Naive thymus-derived CD4-positive, alpha-beta T cell (primary cell): ENCODE results near the gene CDH23. TPM values are rescaled to one million over a fixed set of nuclear protein-coding genes. Genes with fewer than 3 reads are reported as not detected.

Source experiments
- ATAC-seq: fragments of 150-1000 bp; cut with Tn5 transposase; 2 replicates; pipeline ENCODE4 v1.10.0; 2021; ENCODE audit warnings: mild to moderate bottlenecking, moderate library complexity
- CTCF ChIA-PET: fragments of 350-600 bp; sonication (Branson Sonifier 250); formaldehyde crosslinking; loops from one replicate; lab custom pipeline; 2021; ENCODE audit warnings: antibody characterized with exemption; lab: Charles Lee
- POLR2A ChIA-PET: fragments of 350-600 bp; sonication (Branson Sonifier 250); formaldehyde crosslinking; loops from one replicate; lab custom pipeline; 2021; ENCODE audit warnings: antibody characterized with exemption, inconsistent platforms; lab: Charles Lee
- DNase-seq, 9 donors: peaks; one replicate each; pipeline versions ENCODE4 v3.0.0 to v3.0.0-alpha.2; 2020 to 2022; ENCODE audit warnings: mixed read lengths in 1 of 9
- H3K27ac ChIP-seq: one replicate; pipeline ENCODE4 v1.7.0; 2013; ENCODE audit warnings: mild to moderate bottlenecking, low read depth, low read length, moderate library complexity
- H3K27me3 ChIP-seq, 2 donors: one replicate each; pipeline ENCODE4 v1.7.0; 2013; ENCODE audit warnings: low read length in 2 of 2, mild to moderate bottlenecking in 2 of 2, moderate library complexity in 2 of 2; ENCODE audit not compliant: control insufficient read depth in 2 of 2, insufficient read depth in 2 of 2
- H3K36me3 ChIP-seq, 3 experiments: 1 replicate in 2 of 3; 2 replicates in 1 of 3; pipeline ENCODE4 v1.7.0; 2013; ENCODE audit warnings: low read length in 3 of 3, mild to moderate bottlenecking in 3 of 3, moderate library complexity in 1 of 3; ENCODE audit not compliant: insufficient read depth in 3 of 3, control insufficient read depth in 2 of 3
- H3K4me1 ChIP-seq, 2 donors: one replicate each; pipeline ENCODE4 v1.7.0; 2013; ENCODE audit warnings: low read length in 2 of 2, mild to moderate bottlenecking in 2 of 2, moderate library complexity in 1 of 2; ENCODE audit not compliant: control insufficient read depth in 2 of 2, insufficient read depth in 2 of 2
- H3K4me3 ChIP-seq: 2 replicates; pipeline ENCODE4 v1.7.0; 2013; ENCODE audit warnings: mild to moderate bottlenecking, low read length
- H3K9me3 ChIP-seq, 3 experiments: 1 replicate in 2 of 3; 2 replicates in 1 of 3; pipeline ENCODE4 v1.7.0; 2013; ENCODE audit warnings: low read length in 3 of 3; ENCODE audit not compliant: control insufficient read depth in 2 of 3
- H3K27ac Mint-ChIP-seq, 9 donors: one replicate each; pipeline ENCODE4 v1.8.0; 2020 to 2022; ENCODE audit warnings: mixed read lengths in 9 of 9, mild to moderate bottlenecking in 8 of 9, moderate library complexity in 5 of 9, inconsistent platforms in 2 of 9
- H3K27me3 Mint-ChIP-seq, 5 donors: one replicate each; pipeline ENCODE4 v1.8.0; 2021 to 2022; ENCODE audit warnings: mixed read lengths in 5 of 5, mild to moderate bottlenecking in 1 of 5
- H3K36me3 Mint-ChIP-seq, 5 donors: one replicate each; pipeline ENCODE4 v1.8.0; 2020 to 2022; ENCODE audit warnings: mixed read lengths in 5 of 5, mild to moderate bottlenecking in 3 of 5, inconsistent platforms in 1 of 5
- H3K4me1 Mint-ChIP-seq, 7 donors: one replicate each; pipeline ENCODE4 v1.8.0; 2020 to 2022; ENCODE audit warnings: mixed read lengths in 7 of 7, mild to moderate bottlenecking in 3 of 7, inconsistent platforms in 1 of 7
- H3K4me3 Mint-ChIP-seq, 10 donors: one replicate each; pipeline ENCODE4 v1.8.0; 2020 to 2022; ENCODE audit warnings: mild to moderate bottlenecking in 10 of 10, mixed read lengths in 10 of 10, moderate library complexity in 6 of 10, inconsistent platforms in 2 of 10
- H3K9me3 Mint-ChIP-seq, 11 donors: one replicate each; pipeline ENCODE4 v1.8.0; 2020 to 2022; ENCODE audit warnings: mixed read lengths in 11 of 11, mild to moderate bottlenecking in 4 of 11, inconsistent platforms in 1 of 11, moderate library complexity in 1 of 11
- intact Hi-C, 2 donors: fragments of 100-400 bp; cut with micrococcal nuclease; formaldehyde crosslinking; loops; one replicate each; pipeline ENCODE4 v1.15.1; 2023
- polyA plus RNA-seq, 2 donors: library from polyadenylated mRNA; unstranded; fragments of 300-500 nt; fragmentation: Illumina TruSeq; gene quantifications; one replicate each; pipeline ENCODE4 v1.2.3, GENCODE V29; 2021
- total RNA-seq, 6 experiments: library from RNA in 5 of 6; stranded (reverse) in 5 of 6; gene quantifications; 1 replicate in 5 of 6; 2 replicates in 1 of 6; pipeline ENCODE4 v1.2.3 and lab custom pipeline; 2021 to 2026

The CDH23 gene
- total and polyA plus RNA-seq, 7 experiments from 2014 or later = 1.1 to 18.3 (median 7.9) TPM

DNA sequence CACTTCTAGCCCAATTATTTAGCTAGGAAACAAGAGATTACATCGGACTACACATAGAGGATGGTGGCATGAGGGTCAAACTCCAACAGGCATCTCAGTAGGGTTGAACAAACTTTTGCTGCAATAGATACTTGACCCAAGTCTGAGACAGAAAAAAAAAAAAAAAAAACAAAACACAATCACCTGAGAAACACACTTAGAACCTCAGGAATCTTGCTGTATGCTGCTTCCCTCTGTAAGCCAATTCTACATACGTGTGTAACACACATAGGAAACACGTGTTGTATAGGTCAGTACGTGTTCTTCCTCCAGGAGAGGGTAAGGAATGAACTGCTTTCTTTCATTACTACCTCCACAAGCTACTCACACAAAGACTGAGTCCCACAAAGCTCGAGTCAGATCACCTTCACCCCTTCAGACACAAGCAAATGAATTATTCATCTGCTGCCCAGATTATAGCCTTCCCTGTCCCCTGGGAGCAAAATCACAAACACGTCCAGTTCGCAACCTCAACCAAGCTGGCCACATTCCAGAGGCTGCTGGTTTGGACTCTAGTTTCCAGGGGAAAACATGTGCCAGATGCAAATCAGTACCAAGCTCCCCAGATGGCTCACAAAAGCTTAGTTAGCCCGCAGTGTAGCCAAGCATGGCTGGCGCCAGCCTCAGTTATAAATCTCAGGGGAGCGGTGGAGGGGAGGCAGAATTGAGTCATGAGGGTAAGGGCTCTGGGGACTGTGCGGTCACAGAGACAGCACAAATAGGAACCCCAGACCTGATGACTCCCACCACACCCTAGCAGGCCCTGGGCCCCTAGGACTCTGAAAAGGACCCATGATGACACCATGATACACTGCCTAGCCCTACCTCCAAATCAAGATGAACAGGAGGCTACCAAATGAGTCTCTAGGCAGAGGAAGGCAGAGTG is 439.2 kb downstream of the CDH23 start:
- CTCF ChIA-PET = interaction anchor here (0.5 to 0.6 kb wide), 2 partner anchors 1208 to 1417 kb away, joined by 4 to 5 read pairs; no protein-coding TSS in a partner anchor
- DNase-seq (no peak), ATAC-seq (peak; percentile 70)

DNA sequence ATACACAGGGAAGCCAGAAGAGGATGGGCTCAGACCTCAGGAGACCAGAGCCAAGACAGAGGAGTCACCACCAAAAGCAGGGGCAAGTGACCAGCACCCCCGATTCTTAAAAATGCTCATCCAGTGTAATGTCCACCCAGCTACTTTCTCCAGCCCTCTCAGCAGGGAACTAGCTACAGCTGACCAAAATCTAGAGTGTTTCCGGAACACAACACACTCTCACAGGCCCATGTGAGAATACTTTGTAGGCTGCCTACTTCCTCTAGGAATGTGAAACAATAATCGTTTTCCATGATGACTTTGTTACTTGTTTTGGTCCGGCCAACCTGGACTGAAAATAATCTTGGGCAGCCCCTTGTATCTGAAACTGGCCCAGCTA is 439.9 kb downstream of the CDH23 start:
- H3K36me3 ChIP-seq = peaks cover 0 to 24% (median 5%) of the 10 kb centered on the region in 3 experiments
- no peak overlapping the region for H3K4me3 ChIP-seq
- no peaks in the 10 kb centered on the region for H3K9me3 ChIP-seq
- no peaks in the 10 kb centered on the region for H3K9me3 Mint-ChIP-seq
- H3K36me3 Mint-ChIP-seq = peaks cover 0 to 12% (median 0%) of the 10 kb centered on the region in 5 donors
- intact Hi-C loops = loop anchor here in 1 of 2 donors (10.0 kb wide), 1 partner anchor 58 kb away; no protein-coding TSS in a partner anchor
- H3K27me3 ChIP-seq = no peaks in the 10 kb centered on the region
- H3K27ac Mint-ChIP-seq = peak overlapping the region in 5 of 9 donors; percentile 32 to 78 (median 56)
- ChIA-PET CTCF (interaction anchor here (0.5 to 1.2 kb wide), 3 partner anchors 14 to 1209 kb away, joined by 5 to 8 read pairs (median 6); partner anchors contain the start of gene PSAP), POLR2A (interaction anchor here (0.6 to 1.7 kb wide), 3 partner anchors 14 to 88 kb away, joined by 3 to 6 read pairs (median 4); partner anchors contain the start of gene PSAP)
- H3K4me1 Mint-ChIP-seq = peaks cover 43 to 75% (median 60%) of the 10 kb centered on the region in 7 donors
- no peaks in the 10 kb centered on the region for H3K27me3 Mint-ChIP-seq
- ATAC-seq (no peak), DNase-seq (no peak)
- H3K27ac ChIP-seq = no peak overlapping the region
- H3K4me3 Mint-ChIP-seq = no peak overlapping the region
- H3K4me1 ChIP-seq = peaks cover 5 to 13% of the 10 kb centered on the region in 2 donors

More for the DNA sequence above, 439.2 kb downstream of the CDH23 start:
- H3K27me3 Mint-ChIP-seq = no peaks in the 10 kb centered on the region
- H3K9me3 Mint-ChIP-seq = no peaks in the 10 kb centered on the region
- intact Hi-C loops = loop anchor here in 1 of 2 donors (10.0 kb wide), 1 partner anchor 59 kb away; no protein-coding TSS in a partner anchor
- peaks cover 41 to 72% (median 56%) of the 10 kb centered on the region in 7 donors for H3K4me1 Mint-ChIP-seq
- Histone ChIP-seq H3K27me3 (no peaks in the 10 kb centered on the region), H3K4me1 (peaks cover 5 to 12% of the 10 kb centered on the region in 2 donors), H3K4me3 (no peak overlapping the region), H3K27ac (no peak overlapping the region), H3K36me3 (peaks cover 3 to 30% (median 12%) of the 10 kb centered on the region in 3 experiments), H3K9me3 (no peaks in the 10 kb centered on the region)
- no peak overlapping the region for H3K4me3 Mint-ChIP-seq
- H3K36me3 Mint-ChIP-seq = peaks cover 0 to 15% (median 3%) of the 10 kb centered on the region in 5 donors
- POLR2A ChIA-PET = interaction anchor here (1.0 kb wide), 1 partner anchor 15 kb away, joined by 4 read pairs; no protein-coding TSS in a partner anchor
- H3K27ac Mint-ChIP-seq = peak overlapping the region in 5 of 9 donors; percentile 22 to 78 (median 32)

DNA sequence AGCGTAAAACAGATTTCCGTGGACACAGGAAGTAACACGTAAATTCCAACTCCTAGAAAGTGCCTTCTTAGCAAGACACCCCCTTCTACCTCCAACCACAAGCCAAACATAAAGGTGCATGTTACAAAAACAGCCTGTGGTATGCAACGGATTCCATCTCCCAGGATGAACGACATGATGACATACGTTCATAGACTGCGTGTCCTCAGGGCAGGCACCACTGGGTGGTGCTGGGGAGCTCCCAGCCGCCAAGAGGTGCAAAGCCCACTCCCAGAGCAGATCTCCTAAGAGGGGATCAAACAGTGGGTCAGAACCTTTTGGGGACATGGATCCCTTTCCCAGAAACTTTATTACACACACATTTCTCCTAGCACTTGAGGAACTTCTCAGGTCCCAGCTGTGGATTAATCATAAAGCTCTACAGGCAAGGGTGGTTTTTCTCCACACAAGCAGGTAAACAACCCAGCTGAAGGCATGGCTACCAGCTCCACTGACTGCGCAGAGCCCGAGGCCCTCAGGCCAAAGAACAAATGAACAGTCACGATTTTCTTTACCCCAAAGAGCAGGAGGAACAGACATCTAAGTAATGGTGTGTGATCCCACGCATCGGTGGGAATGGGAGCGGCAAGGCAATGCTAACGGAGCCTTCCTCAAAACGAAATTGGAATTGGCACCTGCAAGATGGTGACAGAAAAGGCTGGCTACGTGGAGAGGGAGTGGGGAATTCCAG is 440.5 kb downstream of the CDH23 start:
- Histone ChIP-seq H3K27ac (no peak overlapping the region), H3K27me3 (no peaks in the 10 kb centered on the region), H3K4me3 (no peak overlapping the region), H3K4me1 (peaks cover 5 to 13% of the 10 kb centered on the region in 2 donors), H3K9me3 (no peaks in the 10 kb centered on the region), H3K36me3 (peaks cover 0 to 17% (median 0%) of the 10 kb centered on the region in 3 experiments)
- H3K4me1 Mint-ChIP-seq = peaks cover 43 to 79% (median 60%) of the 10 kb centered on the region in 7 donors
- ChIA-PET POLR2A (interaction anchor here (0.6 to 1.7 kb wide), 3 partner anchors 8 to 89 kb away, joined by 3 to 6 read pairs (median 3); partner anchors contain the start of gene PSAP), CTCF (interaction anchor here (1.2 kb wide), 2 partner anchors 13 to 59 kb away, joined by 6 to 8 read pairs; partner anchors contain the start of gene PSAP)
- H3K36me3 Mint-ChIP-seq = peaks cover 0 to 7% (median 0%) of the 10 kb centered on the region in 5 donors
- intact Hi-C loops = loop anchor here (1.0 to 10.0 kb wide), 2 partner anchors 58 to 59 kb away; no protein-coding TSS in a partner anchor
- ATAC-seq (peak; percentile 70), DNase-seq (peak in 5 of 9 donors; percentile 7 to 38 (median 10))
- H3K27me3 Mint-ChIP-seq = no peaks in the 10 kb centered on the region
- peak overlapping the region in 3 of 10 donors; percentile 6 to 22 (median 6) for H3K4me3 Mint-ChIP-seq
- no peaks in the 10 kb centered on the region for H3K9me3 Mint-ChIP-seq
- H3K27ac Mint-ChIP-seq = peak overlapping the region in 6 of 9 donors; percentile 18 to 67 (median 56)

DNA sequence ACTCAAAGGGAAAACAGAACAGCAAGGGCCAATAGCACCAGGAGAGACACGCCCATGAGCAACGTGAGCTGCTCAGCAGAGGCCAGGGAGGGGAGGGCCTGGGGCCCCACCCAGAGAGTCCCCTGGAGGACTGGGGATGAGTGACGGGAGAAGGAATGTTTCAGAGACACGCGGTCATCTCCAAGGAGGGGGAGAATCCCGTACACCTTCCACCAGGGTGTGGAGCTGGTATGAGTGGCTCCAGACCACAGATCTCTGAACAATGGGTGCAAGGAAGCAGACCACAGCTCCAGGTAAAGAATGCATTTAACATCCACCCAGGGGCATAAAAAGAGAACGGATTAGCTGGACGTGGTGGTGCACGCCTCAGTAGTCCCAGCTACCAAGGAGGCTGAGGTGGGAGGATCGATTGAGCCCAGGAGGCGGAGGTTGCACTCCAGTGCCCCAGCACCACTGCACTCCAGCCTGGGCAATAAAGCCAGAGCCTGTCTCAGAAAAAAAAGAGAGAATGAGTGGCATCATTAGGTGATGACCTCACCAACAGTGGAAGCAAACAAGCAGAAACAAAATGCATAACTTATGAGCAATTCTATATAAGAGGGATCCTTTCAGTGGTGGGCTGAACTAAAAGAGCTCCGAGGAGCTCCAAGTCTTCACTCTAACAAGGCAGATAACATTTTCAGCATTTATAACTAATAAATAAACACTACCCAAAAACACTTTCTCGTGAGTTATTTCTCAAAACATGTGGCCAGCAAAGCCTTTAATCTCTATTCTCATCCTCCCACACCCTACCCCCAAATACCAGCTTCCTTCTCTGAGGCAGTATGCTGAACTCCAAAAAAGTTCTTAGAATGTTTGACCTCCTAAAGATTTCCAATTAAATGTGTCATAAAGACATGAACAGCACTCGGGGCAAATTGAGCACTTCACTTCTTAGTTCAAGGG is 441.8 kb downstream of the CDH23 start:
- no peaks in the 10 kb centered on the region for H3K27me3 Mint-ChIP-seq
- H3K4me3 Mint-ChIP-seq = peak overlapping the region in 1 of 10 donors; percentile 1
- H3K36me3 ChIP-seq = peaks cover 0 to 8% (median 0%) of the 10 kb centered on the region in 3 experiments
- no peak overlapping the region for H3K27ac ChIP-seq
- H3K9me3 ChIP-seq = no peaks in the 10 kb centered on the region
- ATAC-seq (no peak), DNase-seq (no peak)
- no peaks in the 10 kb centered on the region for H3K9me3 Mint-ChIP-seq
- H3K4me3 ChIP-seq = no peak overlapping the region
- CTCF ChIA-PET = interaction anchor here (0.7 to 1.8 kb wide), 3 partner anchors 58 to 525 kb away, joined by 3 to 5 read pairs (median 3); no protein-coding TSS in a partner anchor
- peaks cover 47 to 84% (median 69%) of the 10 kb centered on the region in 7 donors for H3K4me1 Mint-ChIP-seq
- H3K36me3 Mint-ChIP-seq = peaks cover 0 to 7% (median 0%) of the 10 kb centered on the region in 5 donors
- intact Hi-C loops = loop anchor here (1.0 to 10.0 kb wide), 3 partner anchors 13 to 56 kb away; partner anchors contain the start of gene PSAP (in 1 of the 2)
- POLR2A ChIA-PET = interaction anchor here (0.6 to 1.7 kb wide), 4 partner anchors 9 to 90 kb away, joined by 3 to 6 read pairs (median 4); partner anchors contain the start of gene PSAP
- H3K27me3 ChIP-seq = no peaks in the 10 kb centered on the region
- H3K27ac Mint-ChIP-seq = peak overlapping the region in 4 of 9 donors; percentile 27 to 52 (median 39)
- H3K4me1 ChIP-seq = peaks cover 5 to 20% of the 10 kb centered on the region in 2 donors

DNA sequence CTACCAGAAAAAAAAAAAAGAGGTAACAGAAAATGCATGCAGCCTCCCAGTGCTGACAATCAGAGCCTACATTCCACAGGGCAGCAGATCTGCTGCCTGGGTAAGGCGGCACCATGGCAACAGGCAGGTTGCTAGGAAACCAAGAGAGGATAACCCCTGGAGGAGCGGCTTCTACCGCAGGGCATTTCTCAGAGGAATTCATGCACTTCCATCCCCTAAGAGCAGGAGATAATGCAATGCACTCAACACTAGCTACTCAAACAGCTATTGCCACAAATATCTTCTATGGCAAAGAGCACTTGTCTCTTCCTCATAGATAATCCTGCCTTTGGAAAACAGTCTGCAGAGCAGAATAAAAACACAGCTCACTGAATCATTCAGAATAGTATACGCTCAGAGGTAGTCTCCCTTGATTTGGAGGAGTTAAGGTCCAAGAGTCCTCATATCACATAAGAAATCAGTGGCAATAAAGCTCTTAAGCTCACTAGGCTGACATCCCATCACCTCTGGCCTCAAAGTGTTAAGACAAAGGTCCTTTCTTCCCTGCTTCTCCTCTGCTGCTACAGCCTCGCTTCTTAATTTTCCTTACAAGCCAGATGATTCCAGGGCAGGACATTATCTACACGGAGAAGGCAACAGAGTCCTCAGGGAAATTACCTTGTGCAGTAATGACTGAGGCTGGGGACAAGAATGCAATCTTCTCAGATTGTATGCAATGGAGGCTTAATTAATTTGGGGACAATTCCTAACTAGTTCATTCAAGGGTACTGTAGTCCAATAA is 443.6 kb downstream of the CDH23 start:
- Mint-ChIP-seq H3K4me3 (peak overlapping the region in 3 of 10 donors; percentile 11 to 41 (median 16)), H3K9me3 (no peaks in the 10 kb centered on the region), H3K27ac (peak overlapping the region in 2 of 9 donors; percentile 28 to 86)

More for the DNA sequence above, 443.6 kb downstream of the CDH23 start:
- no peak overlapping the region for H3K4me3 ChIP-seq
- no peak for ATAC-seq
- no peaks in the 10 kb centered on the region for H3K36me3 ChIP-seq
- peaks cover 51 to 89% (median 81%) of the 10 kb centered on the region in 7 donors for H3K4me1 Mint-ChIP-seq
- H3K27me3 ChIP-seq = no peaks in the 10 kb centered on the region
- intact Hi-C loops = no loop called here
- DNase-seq = peak in 1 of 9 donors; percentile 19
- H3K4me1 ChIP-seq = peaks cover 5 to 21% of the 10 kb centered on the region in 2 donors
- POLR2A ChIA-PET = interaction anchor here (0.5 to 2.4 kb wide), 4 partner anchors 9 to 1790 kb away, joined by 3 to 10 read pairs (median 4); partner anchors contain the start of gene PSAP
- CTCF ChIA-PET = interaction anchor here (0.6 kb wide), 1 partner anchor 28 kb away, joined by 3 read pairs; no protein-coding TSS in a partner anchor
- no peaks in the 10 kb centered on the region for H3K27me3 Mint-ChIP-seq
- no peak overlapping the region for H3K27ac ChIP-seq
- H3K36me3 Mint-ChIP-seq = peaks cover 0 to 7% (median 4%) of the 10 kb centered on the region in 5 donors
- no peaks in the 10 kb centered on the region for H3K9me3 ChIP-seq
